ENCODE results near the gene P3R3URF. TPM values are rescaled to one million over a fixed set of nuclear protein-coding genes. Genes with fewer than 3 reads are reported as not detected.
A peak's percentile ranks its signal among the peaks of the same experiment; 100 is the strongest.

The P3R3URF gene
- total and polyA plus RNA-seq, 9 of the 15 experiments (the other 6 are each of a cell fraction or from before 2014, with no cell fraction given): not detected

GRCh38 chr1:46133181-46133658, 43.1 kb downstream of the P3R3URF start (continued):
- TF ChIP-seq RREB1 (CRISPR knock-in tag; IDR thresholded peaks at IDR 0.05) (peak; percentile 64; the same call in 1 of the 2 replicates), TSHZ1 (CRISPR knock-in tag; IDR thresholded peaks at IDR 0.05) (no peak), L3MBTL2 (IDR thresholded peaks at IDR 0.05) (no peak), CXXC5 (CRISPR knock-in tag; IDR thresholded peaks at IDR 0.05) (0 out of 2 replicates have a peak, but pooled peaks have one; percentile 4), CREBBP (IDR thresholded peaks at IDR 0.05; ENCODE audit: low read depth, low read length) (no peak), GTF2E2 (tag; IDR thresholded peaks at IDR 0.05) (peak; percentile 80; the same call in 1 of the 2 replicates), ZNF764 (CRISPR knock-in tag; IDR thresholded peaks at IDR 0.05; ENCODE audit: low read depth) (0 out of 2 replicates have a peak, but pooled peaks have one; percentile 42), EHMT2 (IDR thresholded peaks at IDR 0.05) (no peak), NELFE (IDR thresholded peaks at IDR 0.05; ENCODE audit: insufficient read depth, insufficient read length) (no peak), HNRNPLL (IDR thresholded peaks at IDR 0.05; ENCODE audit: low read depth, low read length, poor library complexity, severe bottlenecking) (peak; percentile 31), ZNF165 (CRISPR knock-in tag; IDR thresholded peaks at IDR 0.05; ENCODE audit: borderline replicate concordance) (no peak), TAF7 (tag; IDR thresholded peaks at IDR 0.05) (peak; percentile 58), AFF1 (IDR thresholded peaks at IDR 0.05; ENCODE audit: low read depth in 1 of 2, partially characterized antibody in 2 of 2) (peak in 1 of 2 experiments; percentile 92), HDAC1 (IDR thresholded peaks at IDR 0.05) (no peak; a peak in 1 of 4 replicates), BACH1 (tag; IDR thresholded peaks at IDR 0.05) (no peak), KLF16 (IDR thresholded peaks at IDR 0.05) (no peak)
